Measurements from ENCODE around the gene TH.
"Not testable (repeated sequence)": the region's sequence is repeated elsewhere in the genome, so short reads cannot be mapped to it uniquely, and the experiment has no call there.

The TH gene

DNA sequence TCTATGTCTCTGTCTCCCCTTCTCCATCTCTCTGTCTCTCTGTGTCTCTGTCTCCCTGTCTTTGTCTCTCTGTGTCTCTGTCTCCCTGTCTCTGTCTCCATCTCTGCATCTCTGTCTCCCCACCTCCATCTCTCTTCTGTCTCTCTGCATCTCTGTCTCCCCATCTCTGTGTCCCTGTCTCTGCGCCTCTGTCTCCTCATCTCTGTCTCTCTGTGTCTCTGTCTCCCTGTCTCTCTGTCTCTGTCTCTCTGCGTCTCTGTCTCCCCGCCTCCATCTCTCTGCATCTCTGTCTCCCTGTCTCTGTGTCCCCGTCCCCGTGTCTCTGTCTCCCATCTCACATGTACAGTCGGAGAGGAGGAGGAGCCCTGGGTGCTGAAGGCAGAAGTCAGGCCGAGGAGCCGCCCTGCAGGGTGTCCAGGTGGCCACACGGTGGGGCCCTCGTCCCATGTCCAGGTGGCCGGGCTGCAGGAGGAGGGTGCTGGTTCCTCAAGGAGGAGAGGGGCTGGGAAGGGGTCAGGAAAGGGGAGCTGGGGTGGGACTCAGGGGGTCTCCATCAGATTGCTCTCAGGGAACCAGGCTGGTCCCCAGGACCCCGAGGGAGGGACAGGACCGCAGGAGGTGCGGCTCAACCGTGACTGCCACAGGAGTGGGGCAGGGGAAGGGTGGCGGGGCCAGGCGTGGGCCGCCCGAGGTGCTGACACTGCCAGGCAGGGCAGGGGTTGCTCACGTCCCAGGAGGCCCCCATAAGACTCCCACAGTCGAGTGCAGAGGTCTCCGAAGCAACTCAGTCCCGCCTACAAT lies 25.6 kb upstream of the TH start:
- H3K4me3 ChIP-seq (ENCODE audit: low read depth, low read length) = no peak overlapping the region

DNA sequence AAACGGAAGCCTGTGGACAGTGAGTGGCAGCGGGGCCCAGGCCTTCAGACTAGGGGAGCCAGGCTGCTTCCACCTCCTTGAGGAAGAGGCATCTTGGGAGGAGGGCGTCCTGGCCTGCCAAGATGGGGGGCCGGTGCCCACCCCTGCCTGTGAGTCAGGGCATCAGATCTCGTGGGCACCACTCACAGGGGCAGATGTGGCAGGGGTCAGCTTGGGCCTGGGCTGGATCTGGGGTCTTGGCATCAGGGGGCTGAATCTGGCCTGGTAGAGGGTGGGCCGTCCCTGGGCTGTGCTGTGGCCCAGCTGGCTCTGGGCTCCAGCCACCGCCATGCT lies 24.1 kb upstream of the TH start:
- H3K4me3 ChIP-seq (ENCODE audit: low read depth, low read length) = no peak overlapping the region

DNA sequence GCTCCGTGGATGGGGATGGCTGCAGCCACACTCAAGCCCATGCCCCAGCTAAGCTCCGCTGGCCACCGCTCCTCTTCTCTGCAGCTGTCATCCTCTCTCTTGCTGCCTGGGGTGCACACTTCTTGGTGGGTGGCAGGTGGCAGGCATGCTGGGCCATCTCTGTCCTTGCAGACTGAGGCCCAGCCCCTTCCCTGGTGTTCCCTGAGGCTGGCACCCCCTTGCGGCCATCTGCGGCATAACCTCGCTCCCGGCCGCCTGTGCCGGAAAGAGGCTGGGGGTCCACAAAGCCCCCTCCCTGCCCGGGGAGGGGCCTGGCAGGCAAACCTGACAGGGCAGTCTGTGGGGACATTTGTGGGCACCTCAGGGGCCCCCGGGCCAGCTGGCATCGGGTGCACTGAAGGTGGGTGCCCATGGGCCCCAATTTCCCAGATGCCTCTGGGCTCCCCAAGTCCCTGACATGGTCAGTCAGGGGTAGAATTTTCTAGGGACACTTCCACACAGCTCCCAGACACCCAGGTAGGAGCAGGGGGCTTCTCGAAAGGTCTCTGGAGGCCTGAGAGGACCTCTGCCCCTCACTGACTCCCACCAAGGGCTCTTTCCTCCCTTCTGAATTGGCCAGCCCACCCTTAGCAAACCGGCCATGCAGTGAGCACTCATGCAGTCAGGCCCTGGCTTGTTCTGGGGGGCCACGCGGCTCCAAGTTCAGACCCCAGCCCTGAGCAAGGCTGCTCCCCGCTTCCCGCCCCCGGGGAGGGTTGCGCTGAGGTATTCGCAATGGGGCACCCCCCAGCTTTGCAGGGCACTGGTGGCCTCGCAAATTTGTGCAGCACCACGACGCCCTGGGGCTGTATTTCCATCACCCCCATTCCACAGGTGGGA lies 23.5 kb upstream of the TH start:
- no peak overlapping the region for H3K4me3 ChIP-seq (ENCODE audit: low read depth, low read length)

DNA sequence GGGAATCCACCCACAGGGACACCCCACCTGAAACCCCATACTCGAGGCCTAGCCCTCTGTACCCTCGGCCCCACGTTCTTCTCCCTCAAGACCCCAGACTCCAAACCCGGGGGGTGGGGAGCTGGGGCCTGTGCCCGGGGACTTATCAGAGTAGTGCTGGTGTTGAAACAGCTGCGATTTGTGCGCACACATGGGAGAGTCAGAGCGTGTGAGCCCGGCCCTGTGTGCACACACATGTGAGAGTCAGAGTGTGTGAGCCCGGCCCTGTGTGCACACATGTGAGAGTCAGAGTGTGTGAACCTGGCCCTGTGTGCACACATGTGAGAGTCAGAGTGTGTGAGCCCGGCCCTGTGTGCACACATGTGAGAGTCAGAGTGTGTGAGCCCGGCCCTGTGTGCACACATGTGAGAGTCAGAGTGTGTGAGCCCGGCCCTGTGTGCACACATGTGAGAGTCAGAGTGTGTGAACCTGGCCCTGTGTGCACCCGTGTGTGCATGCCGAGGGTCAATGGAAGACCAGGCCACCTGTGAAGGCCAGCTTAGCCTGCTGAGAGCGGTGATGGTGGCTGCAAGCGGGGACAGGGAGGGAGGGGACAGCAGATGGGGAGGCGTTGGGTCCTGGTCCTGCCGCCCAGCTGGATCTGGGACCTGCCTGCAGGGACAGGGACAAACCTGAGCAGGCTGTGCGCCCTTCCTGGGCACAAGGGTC lies 22.4 kb upstream of the TH start:
- H3K4me3 ChIP-seq (ENCODE audit: low read depth, low read length) = not testable (repeated sequence)

DNA sequence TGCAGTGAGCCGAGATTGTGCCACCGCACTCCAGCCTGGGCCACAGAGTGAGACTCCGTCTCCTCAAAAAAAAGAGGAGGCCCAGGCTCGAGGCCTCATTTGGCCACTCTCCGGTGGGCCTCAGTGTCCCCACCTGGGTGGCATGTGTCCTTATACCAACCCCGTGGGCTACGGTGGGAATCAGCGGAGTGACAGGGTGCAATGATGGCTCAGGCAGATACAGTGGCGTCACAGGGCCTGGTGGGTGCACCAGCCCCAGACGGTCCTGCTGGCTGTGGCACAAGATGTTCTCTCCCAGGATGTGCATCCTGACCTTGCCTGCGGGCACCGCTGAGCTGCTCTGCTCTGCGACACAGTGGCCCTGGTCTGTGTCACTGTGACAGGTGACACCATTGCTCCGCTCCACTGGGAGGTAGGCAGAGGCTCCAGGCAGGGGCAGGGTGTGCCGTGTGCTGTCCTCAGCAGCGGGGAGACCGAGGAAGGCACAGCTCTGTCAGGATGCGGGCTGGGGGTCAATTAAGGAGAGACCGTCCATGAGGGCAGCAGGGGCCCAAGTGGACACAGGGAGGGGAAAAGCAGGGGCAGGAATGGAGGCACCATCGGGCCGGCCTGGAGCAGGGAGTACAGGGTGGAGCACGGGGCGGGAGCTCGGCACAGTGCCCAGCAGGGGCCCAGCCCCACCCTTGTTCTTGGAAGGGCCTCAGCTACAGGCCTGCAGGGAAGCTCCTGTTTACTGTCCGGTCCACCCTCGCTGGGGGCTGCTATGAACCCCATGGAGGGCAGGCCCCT lies 21.7 kb upstream of the TH start:
- H3K4me3 ChIP-seq (ENCODE audit: low read depth, low read length) = no peak overlapping the region

- no peak overlapping the region for H3K4me3 ChIP-seq (ENCODE audit: low read depth, low read length)
These were observed 20.8 kb upstream of the TH start for GRCh38 chr11:2192435-2192834.

- no peak overlapping the region for H3K4me3 ChIP-seq (ENCODE audit: low read depth, low read length)
These were observed 20.3 kb upstream of the TH start for GRCh38 chr11:2191883-2192282.

DNA sequence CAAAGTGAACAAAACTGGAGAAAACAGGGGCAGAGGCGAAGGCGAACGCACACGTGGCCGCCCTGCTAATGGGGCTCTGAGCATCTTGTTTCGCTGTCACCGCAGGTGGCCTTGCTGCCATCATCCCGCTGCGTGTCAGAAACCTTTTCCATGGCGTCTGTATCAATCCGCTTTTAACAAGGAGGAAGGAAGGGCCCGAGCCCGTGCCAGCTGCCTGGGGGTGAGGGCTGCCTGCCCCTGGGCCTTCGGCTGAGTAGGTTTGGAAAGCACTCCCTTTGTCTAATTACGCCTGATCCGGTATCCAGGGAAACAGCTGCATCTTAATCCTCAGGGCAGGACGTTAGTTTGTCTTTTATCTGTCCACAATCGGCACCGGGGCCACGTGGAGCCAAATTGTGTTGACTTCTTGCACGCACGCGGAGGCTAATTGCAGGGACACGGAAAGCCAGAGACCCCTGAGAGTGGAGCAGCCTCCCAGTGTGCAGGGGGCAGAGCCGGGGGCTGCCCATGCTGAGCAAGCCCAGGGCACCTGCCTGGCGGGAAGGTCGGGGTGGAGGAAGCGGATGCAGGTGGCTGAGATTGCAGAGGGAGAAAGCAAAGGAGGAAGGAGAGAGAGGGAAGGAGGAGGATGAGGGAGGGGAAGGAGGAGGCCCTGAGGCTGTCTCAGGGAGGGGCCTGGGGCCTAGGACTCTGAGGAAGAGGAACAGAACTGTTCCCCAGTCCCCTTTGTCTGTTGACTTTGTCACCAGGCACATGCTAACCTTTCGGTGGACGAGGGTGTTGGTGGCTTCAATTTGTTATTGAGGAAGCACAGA lies 19.2 kb upstream of the TH start:
- no peak overlapping the region for H3K4me3 ChIP-seq (ENCODE audit: low read depth, low read length)

- no peak overlapping the region for H3K4me3 ChIP-seq (ENCODE audit: low read depth, low read length)
These were observed 18.5 kb upstream of the TH start for GRCh38 chr11:2189938-2190656.

- no peak overlapping the region for H3K4me3 ChIP-seq (ENCODE audit: low read depth, low read length)
These were observed 17.1 kb upstream of the TH start for GRCh38 chr11:2188745-2189144.

DNA sequence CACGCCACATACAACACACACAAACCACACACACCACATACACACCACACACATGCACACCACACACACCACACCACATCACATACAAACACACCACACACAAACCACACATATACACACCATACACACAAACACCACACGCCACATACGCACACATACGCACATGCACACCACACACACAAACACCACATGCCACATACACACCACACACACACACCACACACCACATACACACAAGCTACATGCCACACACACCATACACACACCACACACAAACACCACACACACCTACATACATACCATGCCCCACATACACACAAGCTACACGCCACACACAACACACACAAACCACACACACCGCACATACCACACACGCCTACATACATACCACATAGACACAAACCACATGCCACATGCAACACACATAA lies 15.7 kb upstream of the TH start:
- no peak overlapping the region for H3K4me3 ChIP-seq (ENCODE audit: low read depth, low read length)

DNA sequence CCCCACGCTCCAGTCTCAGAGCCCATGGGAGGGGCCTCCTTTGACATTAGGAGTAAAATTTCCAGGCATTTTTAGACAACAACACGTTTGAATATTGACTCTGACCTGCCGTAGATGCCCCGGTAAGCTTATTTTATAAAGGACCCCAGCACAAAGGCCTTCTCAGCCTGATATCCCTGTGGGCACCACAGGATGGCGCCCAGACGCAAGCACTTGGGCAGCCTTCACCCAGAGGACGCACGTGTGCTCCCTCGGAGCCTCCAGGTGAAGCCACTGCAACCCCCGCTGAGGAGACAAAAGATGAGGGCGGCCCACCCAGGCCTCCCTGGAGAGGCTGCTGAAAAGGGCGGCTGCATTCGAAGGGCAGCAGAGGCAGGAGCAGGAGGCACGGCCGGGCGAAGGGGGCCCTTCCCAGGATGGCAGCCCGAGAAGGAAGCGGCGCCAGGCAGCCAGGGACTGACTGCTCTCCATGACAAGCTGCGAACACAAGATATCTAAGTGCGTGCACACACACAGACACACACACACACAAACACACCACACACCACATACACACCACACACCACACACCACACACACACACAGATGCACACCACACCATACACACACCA lies 15.2 kb upstream of the TH start:
- H3K4me3 ChIP-seq (ENCODE audit: low read depth, low read length) = no peak overlapping the region

GRCh38 chr11:2185324-2186085 lies 13.9 kb upstream of the TH start:
- no peak overlapping the region for H3K4me3 ChIP-seq (ENCODE audit: low read depth, low read length)

DNA sequence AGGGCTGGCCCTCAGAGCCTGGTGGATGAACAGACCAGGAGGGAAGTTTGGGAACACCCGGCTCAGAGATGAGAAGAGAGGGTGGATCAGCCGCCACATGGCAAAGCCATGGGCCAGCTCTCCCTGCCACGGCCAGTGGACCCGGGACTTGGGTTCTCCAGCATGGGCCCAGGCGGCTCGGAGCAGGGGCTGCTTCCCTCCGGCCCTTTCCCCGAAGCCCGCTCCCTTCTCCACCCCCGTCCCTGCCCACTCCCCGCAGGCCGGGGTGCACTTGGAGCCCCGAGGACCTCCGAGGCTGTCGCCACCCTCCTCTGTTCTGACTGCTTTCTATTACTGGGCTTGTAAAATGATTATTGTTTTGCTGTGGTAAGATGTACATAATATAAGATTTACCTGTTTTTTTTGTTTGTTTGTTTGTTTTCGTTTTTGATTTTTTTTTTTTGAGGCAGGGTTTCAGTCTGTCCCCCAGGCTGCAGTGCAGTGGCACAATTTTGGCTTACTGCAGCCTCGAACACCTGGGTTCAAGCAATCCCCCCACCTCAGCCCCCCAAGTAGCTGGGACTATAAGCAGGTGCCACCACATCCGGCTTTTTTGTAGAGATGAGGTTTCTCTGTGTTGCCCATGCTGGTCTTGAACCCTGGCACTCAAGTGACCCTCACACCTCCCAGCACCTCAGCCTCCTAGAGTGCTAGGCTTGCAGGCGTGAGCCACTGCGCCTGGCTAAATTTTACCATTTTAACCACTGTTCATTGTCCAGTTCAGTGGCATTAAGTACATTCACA lies 11.3 kb upstream of the TH start:
- H3K4me3 ChIP-seq (ENCODE audit: low read depth, low read length) = no peak overlapping the region

DNA sequence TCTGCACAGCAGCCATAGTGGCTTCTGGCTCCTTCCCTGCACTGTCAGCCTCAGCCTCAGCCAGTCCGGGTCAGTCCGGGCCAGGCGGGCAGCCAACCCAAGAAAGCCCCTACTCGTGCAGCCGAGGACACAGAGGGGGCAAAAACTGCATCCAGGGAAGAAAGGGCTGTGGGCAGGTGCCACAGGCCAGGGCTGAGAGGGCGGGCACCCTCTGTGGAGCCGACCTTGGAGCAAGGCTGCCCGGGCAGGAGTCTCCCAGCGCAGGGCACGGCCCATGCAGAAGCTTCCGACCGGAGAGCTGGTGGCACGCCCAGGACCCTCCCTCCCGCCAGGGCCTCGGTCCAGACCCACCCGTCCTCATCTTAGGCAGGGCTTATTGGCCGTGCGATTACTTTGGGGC lies 10.5 kb upstream of the TH start:
- no peak overlapping the region for H3K4me3 ChIP-seq (ENCODE audit: low read depth, low read length)

DNA sequence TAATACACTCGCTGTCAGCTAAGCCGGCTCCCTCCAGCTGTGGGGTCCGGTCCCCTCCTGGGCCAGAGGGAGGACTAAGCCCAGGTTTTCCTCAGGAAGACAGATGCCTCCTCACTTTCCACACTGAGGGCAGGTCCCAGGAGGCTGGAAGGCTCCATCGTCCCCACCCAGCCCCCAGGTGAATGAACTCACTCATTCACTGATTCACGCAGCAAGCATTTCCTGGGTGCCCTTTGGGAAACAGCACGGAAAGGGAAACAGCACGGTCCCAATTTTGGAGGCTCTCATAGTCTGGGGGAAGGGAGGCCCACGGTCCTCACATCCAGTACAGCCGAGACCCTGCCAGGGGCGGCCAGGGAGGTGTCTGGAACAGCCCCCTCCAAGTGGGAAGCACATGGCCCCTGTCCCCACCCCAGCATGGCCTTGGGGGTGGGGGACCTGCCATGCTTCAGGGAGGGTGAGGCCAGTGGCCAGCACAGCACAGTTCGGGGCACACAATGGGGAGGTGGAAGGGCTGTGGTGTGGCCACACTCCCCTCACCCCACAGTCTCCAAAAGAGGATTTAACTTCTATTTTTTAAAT lies 9.3 kb upstream of the TH start:
- no peak overlapping the region for H3K4me3 ChIP-seq (ENCODE audit: low read depth, low read length)

GRCh38 chr11:2180347-2180746 lies 8.7 kb upstream of the TH start:
- H3K4me3 ChIP-seq (ENCODE audit: low read depth, low read length) = no peak overlapping the region
